GM23338 (cell line): Measurements from ENCODE around the gene REC8.

Source experiments
- CREB1 ChIP-seq: fragments of 250-450 bp; sonication (Bioruptor Pico); IDR thresholded peaks from 2 replicates; pipeline ENCODE4 v1.5.0; 2020; ENCODE audit warnings: low read depth, mild to moderate bottlenecking, moderate library complexity
- CTCF ChIP-seq, 2 experiments: fragments of 200-600 bp in 1 of 2; sonication (generic) in 1 of 2; conservative IDR thresholded peaks; 2 replicates each; pipeline versions ENCODE4 v1.5.1 to v1.6.1; 2016 to 2017; ENCODE audit warnings: antibody characterized with exemption in 2 of 2, low read depth in 2 of 2, mild to moderate bottlenecking in 2 of 2, moderate library complexity in 1 of 2
- ETS1 ChIP-seq: IDR thresholded peaks from 2 replicates; pipeline ENCODE4 v1.6.1; 2016; ENCODE audit warnings: antibody characterized with exemption
- EZH2 ChIP-seq: fragments of 200-600 bp; sonication (generic); IDR thresholded peaks from one replicate; pipeline ENCODE4 v1.8.0; 2017; ENCODE audit warnings: antibody characterized with exemption, mild to moderate bottlenecking, low read depth; ENCODE audit not compliant: unreplicated experiment
- EZH2phosphoT487 ChIP-seq: fragments of 200-600 bp; sonication (generic); IDR thresholded peaks from one replicate; pipeline ENCODE4 v1.8.1; 2018; ENCODE audit warnings: antibody characterized with exemption; ENCODE audit not compliant: unreplicated experiment
- JUNB ChIP-seq: IDR thresholded peaks from one replicate; pipeline ENCODE4 v1.6.1; 2016; ENCODE audit warnings: antibody characterized with exemption; ENCODE audit not compliant: unreplicated experiment
- NANOG ChIP-seq: IDR thresholded peaks from 2 replicates; pipeline ENCODE4 v1.6.1; 2016; ENCODE audit warnings: antibody characterized with exemption, borderline replicate concordance
- POLR2AphosphoS5 ChIP-seq: IDR thresholded peaks from 2 replicates; pipeline ENCODE4 v1.6.1; 2016; ENCODE audit warnings: antibody characterized with exemption, low read depth
- REST ChIP-seq: IDR thresholded peaks from one replicate; pipeline ENCODE4 v1.6.1; 2018; ENCODE audit warnings: antibody characterized with exemption; ENCODE audit not compliant: unreplicated experiment
- STAT1 ChIP-seq: IDR thresholded peaks from one replicate; pipeline ENCODE4 v1.6.1; 2016; ENCODE audit warnings: antibody characterized with exemption; ENCODE audit not compliant: unreplicated experiment
- ZNF114 ChIP-seq: fragments of 250-450 bp; sonication (Bioruptor Pico); IDR thresholded peaks from 2 replicates; pipeline ENCODE4 v1.5.0; 2020; ENCODE audit warnings: mild to moderate bottlenecking, moderate library complexity
- ZNF331 ChIP-seq: fragments of 250-450 bp; sonication (Bioruptor Pico); IDR thresholded peaks from 2 replicates; pipeline ENCODE4 v1.5.0; 2020; ENCODE audit warnings: low read depth, mild to moderate bottlenecking, moderate library complexity
- ZNF462 ChIP-seq: fragments of 250-450 bp; sonication (Bioruptor Pico); IDR thresholded peaks from 2 replicates; pipeline ENCODE4 v1.5.0; 2020; ENCODE audit warnings: mild to moderate bottlenecking, moderate library complexity

- no peak for TF ChIP-seq CTCF (conservative IDR thresholded peaks at IDR 0.05; ENCODE audit: low read depth in 2 of 2)
- TF ChIP-seq POLR2AphosphoS5: no peak
- TF ChIP-seq EZH2: no peak
- no peak for TF ChIP-seq EZH2phosphoT487
- no peak for TF ChIP-seq CREB1
- no peak for TF ChIP-seq REST
- no peak for TF ChIP-seq JUNB
- no peak for TF ChIP-seq NANOG
- TF ChIP-seq ZNF331 (CRISPR knock-in tag): no peak
- no peak for TF ChIP-seq ETS1
- TF ChIP-seq STAT1: no peak
- TF ChIP-seq ZNF114 (CRISPR knock-in tag): no peak
- TF ChIP-seq ZNF462 (CRISPR knock-in tag): no peak
Measured at GRCh38 chr14:24177891-24178290, 6.0 kb downstream of the REC8 start.
